HG02870 (cell line): ENCODE results near the gene NPAS2.

Experiments used
- ATAC-seq: cut with Tn5 transposase; IDR thresholded peaks from one replicate; pipeline ENCODE4 v1.9.1; 2021; ENCODE audit warnings: mild to moderate bottlenecking, moderate library complexity; ENCODE audit not compliant: unreplicated experiment

The NPAS2 gene

GRCh38 chr2:100793982-100794381 is 26.0 kb upstream of the NPAS2 start:
- ATAC-seq: no peak

GRCh38 chr2:100796499-100797100 is 23.3 kb upstream of the NPAS2 start:
- no peak for ATAC-seq

GRCh38 chr2:100799686-100800085 is 20.3 kb upstream of the NPAS2 start:
- ATAC-seq: no peak

GRCh38 chr2:100800915-100801314 is 19.0 kb upstream of the NPAS2 start:
- ATAC-seq: no peak

GRCh38 chr2:100801402-100801801 is 18.5 kb upstream of the NPAS2 start:
- no peak for ATAC-seq

- ATAC-seq: no peak
Observed at GRCh38 chr2:100802066-100802465, 17.9 kb upstream of the NPAS2 start.

- no peak for ATAC-seq
Observed at GRCh38 chr2:100803334-100803733, 16.6 kb upstream of the NPAS2 start.

- ATAC-seq: no peak
Observed at GRCh38 chr2:100806550-100806949, 13.4 kb upstream of the NPAS2 start.

- ATAC-seq: no peak
Observed at GRCh38 chr2:100807707-100808106, 12.2 kb upstream of the NPAS2 start.

- no peak for ATAC-seq
Observed at GRCh38 chr2:100808582-100808981, 11.4 kb upstream of the NPAS2 start.

GRCh38 chr2:100809506-100809905 is 10.4 kb upstream of the NPAS2 start:
- no peak for ATAC-seq

GRCh38 chr2:100810603-100811145 is 9.3 kb upstream of the NPAS2 start:
- ATAC-seq: no peak

- no peak for ATAC-seq
Observed at GRCh38 chr2:100812116-100812515, 7.8 kb upstream of the NPAS2 start.

- no peak for ATAC-seq
Observed at GRCh38 chr2:100812573-100812972, 7.4 kb upstream of the NPAS2 start.

- ATAC-seq: no peak
Observed at GRCh38 chr2:100813527-100813926, 6.4 kb upstream of the NPAS2 start.

GRCh38 chr2:100814043-100814442 is 5.9 kb upstream of the NPAS2 start:
- ATAC-seq: no peak

- no peak for ATAC-seq
Observed at GRCh38 chr2:100814453-100814852, 5.5 kb upstream of the NPAS2 start.

GRCh38 chr2:100817388-100817985 is 2.5 kb upstream of the NPAS2 start:
- no peak for ATAC-seq

- ATAC-seq: no peak
Observed at GRCh38 chr2:100818003-100818605, 1.8 kb upstream of the NPAS2 start.

GRCh38 chr2:100818606-100819369 is 1.2 kb upstream of the NPAS2 start:
- ATAC-seq: no peak

- no peak for ATAC-seq
Observed at GRCh38 chr2:100820273-100820522, 259 bp downstream of the NPAS2 start.
